GM18867 (cell line): ENCODE measurements around the gene CLCN2.

Experiments used
- ATAC-seq: cut with Tn5 transposase; IDR thresholded peaks from one replicate; pipeline ENCODE4 v1.9.1; 2021; ENCODE audit warnings: mild to moderate bottlenecking, moderate library complexity; ENCODE audit not compliant: unreplicated experiment

The CLCN2 gene

DNA sequence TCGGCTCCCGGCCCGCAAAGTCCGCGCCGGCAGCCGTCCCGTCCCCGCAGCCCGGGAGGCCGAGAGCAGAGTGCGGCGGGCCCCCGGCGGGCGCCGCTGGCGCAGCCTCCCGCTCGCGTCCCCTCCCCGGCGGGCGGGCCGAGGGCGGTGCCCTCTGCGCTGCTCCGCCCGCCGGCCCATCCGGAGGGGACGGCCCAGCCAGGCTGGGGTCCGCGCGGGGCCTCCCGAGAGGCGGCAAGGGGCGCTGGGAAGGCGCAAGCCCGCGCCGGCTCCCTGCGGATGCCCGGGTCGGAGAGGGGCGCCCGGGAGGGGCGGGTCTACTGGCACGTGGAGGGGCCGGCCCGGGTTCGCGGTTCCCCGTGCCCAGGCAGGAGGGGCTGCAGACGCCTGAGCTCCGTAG, at the start of gene CLCN2, which contains the start of gene POLR2H:
CLCN2 (minus strand) TSS at position 74 of the 400 bp plus-strand sequence. CDS start 126 bp downstream, outside the sequence.
POLR2H (plus strand) TSS at position 179 of the 400 bp plus-strand sequence. CDS start 1,783 bp downstream, outside the sequence.
- ATAC-seq, result peak; percentile 43

DNA sequence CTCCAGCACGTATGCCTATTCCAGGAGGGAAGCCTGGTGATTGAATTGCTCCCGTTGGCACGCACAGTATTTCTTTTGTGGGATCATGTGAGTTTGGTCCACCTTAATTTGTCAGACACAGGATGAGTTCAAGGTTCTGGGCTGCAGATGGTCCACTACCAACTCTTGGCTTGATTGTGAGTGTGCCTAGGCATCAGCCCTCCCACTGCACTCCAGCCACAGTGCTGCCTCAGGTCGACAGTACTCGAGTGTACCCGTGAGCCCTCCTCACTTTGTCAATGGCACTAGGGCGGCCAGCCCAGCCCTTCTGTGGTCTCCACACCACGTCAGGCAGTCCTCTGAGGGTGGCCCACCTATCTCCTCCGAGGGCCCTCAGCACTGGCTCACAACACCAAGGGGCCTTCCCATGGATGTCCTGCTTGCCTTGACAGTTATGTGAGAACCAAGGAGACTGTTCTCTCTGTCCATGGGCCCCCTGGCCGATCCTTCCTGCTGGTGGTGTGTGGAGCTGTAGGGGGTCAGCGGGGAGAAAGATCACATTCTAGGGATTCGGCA, 48.6 kb upstream of the CLCN2 start:
- no peak for ATAC-seq

DNA sequence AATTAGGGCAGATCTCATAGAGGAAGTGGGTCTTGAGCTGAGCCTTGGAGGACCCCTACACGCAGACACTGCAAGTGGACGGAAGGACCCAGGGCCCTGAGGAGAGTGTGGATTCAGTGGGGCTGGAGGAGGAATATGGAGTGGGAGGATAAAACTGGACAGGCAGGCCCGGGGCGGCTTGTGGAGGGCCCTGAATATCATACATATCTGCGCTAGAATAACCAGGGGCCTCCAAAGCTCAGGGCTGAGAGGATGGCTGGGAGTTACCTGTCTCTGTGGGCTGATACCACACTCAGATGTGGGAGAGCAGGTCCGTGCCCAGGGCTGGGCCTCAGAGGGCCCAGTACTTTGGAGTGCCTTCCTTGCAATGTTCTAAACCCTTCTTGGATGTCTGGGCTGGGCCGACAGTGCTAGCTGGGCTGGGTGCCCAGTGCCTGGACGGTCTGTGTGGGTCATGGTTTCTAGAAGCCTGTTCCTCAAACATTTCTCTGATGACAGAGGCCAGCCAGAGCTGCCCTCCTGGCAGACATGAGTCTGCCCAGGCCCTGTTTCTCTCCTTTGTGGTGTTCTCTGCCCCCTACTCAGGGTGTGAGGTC, 48.0 kb upstream of the CLCN2 start:
- no peak for ATAC-seq

DNA sequence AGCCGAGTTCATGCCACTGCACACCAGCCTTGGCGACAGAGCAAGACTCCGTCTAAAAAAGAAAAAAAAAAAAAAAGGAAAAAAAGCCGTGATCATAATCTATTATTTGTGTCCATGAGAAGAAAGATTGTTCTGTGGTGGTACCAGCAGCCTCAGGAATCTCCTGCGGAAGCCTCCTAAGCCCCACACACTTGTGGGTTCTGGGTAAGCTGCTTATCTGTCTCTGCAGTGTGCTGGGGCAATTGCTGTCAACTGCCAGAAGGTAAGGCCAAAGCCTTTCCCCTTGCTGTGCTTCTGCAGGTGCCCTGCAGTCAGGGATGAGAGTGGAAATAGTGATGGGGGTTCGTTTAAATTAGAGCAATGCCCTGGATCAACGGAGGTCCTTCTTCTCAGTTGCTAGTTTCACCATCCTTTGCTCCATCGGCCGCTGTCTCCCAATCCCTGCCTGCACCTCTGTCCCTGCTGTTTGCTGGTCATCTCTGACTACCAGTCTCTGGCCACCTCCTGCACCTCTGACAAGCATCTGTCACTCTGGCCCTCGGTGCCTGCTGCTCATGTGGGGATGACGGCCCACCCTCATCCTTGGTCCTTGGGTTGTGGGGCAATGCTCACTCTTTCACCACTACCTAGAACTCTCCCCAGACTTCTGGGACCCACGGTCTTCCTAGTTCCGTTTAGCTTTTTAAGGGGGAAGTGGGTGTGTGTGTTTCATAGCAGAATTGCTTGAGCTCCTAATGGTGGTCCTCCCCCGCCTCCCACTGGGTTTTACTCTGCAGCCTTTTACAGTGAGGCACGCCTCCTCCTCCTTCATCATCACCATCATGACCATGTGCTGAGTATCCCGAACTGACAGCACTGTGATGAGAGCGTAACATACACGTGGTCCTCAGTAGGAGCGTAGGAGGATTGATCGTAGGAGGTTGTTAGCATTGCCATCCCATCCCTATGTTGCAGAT, 43.9 kb upstream of the CLCN2 start:
- no peak for ATAC-seq

DNA sequence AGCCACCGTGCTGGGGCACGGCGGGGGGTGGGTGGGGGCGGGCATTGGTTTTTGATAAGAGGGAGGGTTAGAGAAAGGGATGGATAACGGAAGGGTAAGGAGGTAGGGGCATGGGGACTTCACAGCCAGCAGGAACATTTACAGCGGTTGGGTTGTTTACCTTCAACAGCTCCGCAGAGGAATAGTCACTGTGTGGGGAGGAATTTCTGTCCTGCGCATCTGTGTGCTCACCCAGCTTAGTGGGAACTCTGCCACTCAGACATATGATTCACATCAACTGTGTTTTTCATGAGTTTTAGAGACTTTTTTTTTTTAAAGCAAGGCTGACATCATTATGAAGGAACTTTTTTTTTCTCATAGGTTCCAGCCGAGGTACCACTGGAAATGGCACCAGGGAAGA, 38.0 kb upstream of the CLCN2 start:
- ATAC-seq, result no peak

DNA sequence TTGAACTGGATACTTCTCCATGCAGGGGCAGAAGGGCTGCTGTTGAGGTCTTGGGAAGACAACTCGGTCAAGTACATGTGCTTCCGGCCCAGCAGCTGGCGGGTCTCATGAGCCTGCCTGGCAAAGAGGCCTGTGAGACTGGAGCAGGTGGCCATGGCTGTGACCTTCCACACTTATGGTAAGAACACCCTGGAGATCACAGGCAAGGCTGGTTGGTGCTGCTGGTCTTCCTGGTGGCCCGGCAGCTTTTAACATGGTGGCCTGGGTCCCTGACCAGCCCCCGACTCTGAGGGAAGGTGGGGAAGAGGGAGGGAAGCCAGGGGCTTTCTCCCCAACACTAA, 33.9 kb upstream of the CLCN2 start:
- no peak for ATAC-seq

DNA sequence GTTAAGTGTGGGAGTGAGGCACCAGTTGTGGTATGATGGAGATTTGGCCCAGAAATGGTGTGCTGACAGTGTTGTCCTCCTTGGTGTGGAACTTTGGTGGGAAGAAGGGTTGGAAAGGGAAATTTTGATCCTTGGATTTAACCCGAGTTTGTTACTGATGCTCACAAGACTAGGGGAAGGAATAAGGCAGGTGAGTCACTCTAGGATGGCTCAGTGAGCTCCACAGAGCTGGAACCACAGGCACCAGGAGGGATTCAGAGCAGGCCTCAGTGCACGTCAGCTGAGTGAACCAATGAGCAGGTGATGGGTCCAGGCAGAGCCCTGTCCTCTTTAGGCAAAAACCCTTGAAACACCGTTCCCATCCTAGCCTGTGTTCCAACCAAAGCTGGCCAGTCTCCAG, 29.9 kb upstream of the CLCN2 start:
- no peak for ATAC-seq

DNA sequence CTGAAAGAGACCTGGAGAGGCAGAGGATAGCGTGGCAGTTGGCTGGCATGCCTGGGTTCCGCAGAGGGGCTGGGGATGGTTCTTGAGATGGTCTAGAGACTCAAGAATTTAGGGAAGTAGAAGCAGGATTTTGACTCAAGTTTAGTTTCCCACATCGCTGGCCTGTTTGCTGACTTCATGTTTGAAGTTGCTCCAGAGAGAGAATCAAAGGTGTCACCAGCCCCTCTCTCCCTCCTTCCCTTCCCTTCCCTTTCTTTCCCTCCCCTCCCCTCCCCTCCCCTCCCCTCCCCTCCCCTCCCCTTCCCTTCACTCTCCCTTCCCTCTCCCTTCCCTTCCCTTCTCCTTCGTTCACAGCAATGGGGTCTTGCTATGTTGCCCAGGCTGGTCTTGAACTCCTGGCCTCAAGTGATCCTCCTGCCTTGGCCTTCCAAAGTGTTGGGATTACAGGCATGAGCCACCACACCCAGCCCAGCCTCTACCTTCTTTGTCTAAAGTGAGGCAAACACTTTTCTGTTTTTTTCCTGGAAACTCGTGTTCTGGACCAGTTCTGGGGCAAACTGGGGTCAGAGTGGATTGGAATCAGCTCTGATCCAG, 28.6 kb upstream of the CLCN2 start:
- no peak for ATAC-seq

DNA sequence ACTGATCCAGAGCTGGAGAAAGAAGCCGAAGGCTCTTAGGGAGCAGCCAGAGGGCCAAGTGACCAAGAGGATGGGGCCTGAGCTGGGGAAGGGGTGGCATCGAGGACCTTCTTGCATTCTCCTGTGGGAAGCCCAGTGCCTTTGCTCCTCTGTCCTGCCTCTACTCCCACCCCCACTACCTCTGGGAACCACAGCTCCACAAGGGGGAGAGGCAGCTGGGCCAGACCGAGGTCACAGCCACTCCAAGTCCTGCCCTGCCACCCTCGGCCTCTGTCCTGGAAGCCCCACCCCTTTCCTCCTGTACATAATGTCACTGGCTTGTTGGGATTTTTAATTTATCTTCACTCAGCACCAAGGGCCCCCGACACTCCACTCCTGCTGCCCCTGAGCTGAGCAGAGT, 28.0 kb upstream of the CLCN2 start:
- ATAC-seq, result no peak

DNA sequence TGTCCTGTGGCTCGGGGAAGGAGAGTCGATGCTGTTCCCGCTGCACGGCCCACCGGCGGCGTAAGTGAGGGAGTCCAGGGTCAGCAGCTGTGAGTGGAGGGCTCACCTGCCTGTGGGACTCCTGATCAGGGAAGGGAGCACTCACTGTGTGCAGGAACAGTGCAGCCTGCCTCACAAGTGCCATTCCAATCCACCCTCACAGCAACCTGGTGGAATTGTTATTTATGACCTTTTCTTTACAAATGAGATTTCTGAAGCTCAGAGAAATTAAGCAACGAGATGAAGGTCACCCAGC, 27.5 kb upstream of the CLCN2 start:
- no peak for ATAC-seq

DNA sequence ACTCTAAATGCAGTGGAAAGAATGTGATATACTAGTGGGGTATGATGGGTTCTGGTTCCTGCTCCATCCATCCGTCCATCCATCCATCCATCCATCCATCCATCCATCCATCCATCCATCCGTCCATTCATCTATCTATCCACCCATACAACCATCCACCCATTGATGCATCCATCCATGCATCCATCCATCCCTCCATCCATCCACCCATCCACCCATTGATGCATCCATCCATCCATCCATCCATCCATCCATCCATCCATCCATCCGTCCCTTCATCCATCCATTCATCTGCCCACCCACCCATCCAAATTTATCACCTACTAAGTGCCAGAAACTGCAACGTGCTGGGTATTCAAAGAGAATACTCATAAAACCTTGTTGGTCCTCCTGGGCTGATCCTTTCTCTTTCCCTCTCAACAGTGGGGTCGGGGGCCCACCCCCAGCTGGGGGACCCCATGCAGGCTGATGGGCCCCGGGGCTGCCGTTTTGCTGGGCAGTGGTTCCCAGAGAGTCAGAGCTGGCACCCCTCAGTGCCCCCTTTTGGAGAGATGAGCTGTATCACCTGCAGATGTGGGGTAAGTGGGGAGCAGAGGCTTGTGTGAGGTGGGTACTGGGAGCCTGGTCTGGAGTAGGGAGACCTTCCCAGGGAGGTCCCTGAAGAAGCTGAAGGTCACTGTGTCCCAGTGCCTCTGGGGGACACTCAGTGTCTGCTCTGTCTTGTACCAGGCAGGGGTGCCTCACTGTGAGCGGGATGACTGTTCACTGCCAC, 26.9 kb upstream of the CLCN2 start:
- ATAC-seq, result no peak

DNA sequence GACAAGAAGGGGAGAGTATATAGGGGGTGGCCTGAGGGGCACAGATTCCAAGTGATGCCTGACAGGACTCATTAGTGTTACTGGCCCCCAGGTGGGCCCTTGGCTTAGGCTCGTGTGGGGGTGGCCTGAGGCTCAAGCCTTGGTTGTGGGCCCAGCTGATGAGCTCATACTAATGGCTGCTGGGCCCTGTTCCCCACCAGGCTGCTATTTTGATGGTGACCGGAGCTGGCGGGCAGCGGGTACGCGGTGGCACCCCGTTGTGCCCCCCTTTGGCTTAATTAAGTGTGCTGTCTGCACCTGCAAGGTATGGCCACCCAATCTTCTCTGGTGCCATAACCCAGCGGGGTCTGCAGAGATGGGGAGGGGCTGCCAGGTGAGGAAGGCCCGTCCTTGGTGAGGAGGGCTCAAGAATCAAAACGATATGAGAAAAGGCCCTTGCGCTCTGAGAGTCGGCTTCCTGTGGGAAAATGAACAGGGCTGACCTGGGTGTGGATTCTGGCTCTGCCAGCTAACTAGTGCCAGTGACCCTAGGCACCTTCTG, 25.8 kb upstream of the CLCN2 start:
- no peak for ATAC-seq

DNA sequence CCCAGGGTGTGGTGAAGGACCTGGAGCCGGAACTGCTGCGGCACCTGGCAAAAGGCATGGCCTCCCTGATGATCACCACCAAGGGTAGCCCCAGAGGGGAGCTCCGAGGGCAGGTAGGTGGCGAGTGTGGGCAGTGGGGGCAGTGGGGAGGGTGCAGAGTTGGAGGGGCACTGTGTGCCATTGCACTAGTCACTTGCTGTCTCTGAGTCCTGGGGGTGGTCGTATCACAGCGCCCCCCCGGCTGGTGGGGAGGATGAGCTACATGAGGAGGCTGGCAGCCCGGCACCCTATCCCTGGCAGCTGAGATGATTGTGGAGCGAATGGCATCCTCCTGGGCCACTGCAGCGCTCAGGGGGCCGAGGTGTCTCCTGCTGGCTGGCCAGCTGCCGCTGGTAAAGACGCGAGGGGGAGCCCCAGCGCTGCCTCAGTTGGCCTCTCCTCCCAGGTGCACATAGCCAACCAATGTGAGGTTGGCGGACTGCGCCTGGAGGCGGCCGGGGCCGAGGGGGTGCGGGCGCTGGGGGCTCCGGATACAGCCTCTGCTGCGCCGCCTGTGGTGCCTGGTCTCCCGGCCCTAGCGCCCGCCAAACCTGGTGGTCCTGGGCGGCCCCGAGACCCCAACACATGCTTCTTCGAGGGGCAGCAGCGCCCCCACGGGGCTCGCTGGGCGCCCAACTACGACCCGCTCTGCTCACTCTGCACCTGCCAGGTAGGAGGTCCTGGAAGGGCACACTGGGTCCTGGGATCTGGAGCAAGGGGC, 24.8 kb upstream of the CLCN2 start:
- ATAC-seq, result no peak

DNA sequence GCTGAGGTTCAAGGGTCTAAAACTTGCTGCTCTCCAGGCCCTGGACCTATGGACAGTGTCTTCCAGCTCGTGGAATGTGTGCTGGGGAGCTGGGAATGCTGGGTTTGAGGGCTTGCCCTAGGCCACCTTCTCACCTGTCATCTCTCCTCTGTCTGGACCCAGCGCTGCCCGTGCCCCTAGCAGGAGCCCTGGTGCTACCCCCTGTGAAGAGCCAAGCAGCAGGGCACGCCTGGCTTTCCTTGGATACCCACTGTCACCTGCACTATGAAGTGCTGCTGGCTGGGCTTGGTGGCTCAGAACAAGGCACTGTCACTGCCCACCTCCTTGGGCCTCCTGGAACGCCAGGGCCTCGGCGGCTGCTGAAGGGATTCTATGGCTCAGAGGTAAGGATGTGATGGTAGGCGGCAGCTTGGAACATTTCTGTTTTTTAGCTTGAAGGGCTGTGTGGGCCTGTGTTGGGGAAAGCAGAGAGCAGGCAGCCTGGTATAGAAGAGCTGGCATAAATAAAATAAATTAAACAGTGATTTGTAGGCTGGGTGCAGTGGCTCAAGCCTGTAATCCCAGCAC, 23.5 kb upstream of the CLCN2 start:
- no peak for ATAC-seq

DNA sequence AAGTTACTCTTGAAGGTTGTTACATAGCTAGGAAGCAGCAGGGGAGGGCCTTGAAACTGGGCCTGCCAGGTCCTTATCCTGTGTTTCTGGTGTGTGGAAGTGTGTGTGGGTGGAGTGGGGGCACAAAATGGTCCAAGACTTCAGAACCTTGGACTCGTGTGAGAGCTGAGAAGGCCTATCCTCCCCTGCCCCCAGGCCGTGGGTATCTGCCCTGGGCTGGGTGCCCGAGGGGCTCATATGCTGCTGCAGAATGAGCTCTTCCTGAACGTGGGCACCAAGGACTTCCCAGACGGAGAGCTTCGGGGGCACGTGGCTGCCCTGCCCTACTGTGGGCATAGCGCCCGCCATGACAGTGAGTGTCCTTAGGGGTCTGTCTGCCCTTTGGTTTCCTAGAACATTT, 22.9 kb upstream of the CLCN2 start:
- ATAC-seq, result no peak

DNA sequence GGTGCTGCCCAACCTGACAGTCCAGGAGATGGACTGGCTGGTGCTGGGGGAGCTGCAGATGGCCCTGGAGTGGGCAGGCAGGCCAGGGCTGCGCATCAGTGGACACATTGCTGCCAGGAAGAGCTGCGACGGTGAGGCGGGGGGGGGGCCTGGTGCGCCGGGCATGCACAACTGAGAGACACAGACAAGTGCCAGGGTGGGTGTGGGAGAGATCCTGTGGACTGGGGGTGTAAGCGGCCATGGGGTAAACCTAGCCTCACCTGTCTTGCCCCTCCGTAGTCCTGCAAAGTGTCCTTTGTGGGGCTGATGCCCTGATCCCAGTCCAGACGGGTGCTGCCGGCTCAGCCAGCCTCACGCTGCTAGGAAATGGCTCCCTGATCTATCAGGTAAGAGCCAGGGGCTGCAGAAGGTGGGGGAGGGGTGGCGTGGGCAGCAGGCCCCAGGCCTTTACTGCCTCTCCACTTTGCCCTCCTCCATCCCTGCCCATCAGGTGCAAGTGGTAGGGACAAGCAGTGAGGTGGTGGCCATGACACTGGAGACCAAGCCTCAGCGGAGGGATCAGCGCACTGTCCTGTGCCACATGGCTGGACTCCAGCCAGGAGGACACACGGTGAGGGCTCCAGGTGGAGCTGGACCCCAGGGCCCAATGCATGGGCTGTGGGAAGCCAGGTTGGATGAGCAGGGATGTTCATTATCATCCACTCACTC, 21.8 kb upstream of the CLCN2 start:
- ATAC-seq, result no peak

DNA sequence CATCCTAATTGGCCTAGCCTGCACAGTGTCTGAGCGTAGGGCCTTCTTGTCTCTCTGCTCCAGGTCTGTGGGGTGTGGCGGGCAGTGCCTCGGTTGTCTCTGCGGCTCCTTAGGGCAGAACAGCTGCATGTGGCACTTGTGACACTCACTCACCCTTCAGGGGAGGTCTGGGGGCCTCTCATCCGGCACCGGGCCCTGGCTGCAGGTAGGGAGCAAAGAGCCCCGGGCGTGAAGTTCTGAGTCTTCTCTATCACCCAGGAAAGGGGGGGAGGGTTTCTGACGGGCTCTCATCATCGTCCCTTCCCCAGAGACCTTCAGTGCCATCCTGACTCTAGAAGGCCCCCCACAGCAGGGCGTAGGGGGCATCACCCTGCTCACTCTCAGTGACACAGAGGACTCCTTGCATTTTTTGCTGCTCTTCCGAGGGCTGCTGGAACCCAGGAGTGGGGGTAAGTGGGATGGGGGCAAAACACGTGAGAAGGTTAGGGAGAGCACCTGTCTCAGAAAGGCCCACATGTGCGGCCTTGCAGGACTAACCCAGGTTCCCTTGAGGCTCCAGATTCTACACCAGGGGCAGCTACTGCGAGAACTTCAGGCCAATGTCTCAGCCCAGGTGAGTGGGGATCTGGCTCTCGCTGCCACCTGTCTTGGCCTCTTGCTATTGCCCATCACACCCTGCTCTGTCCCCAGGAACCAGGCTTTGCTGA, 21.1 kb upstream of the CLCN2 start:
- no peak for ATAC-seq
